ENCODE measurements around the gene SCEL.

- TF ChIP-seq POLR2A (IDR thresholded peaks at IDR 0.05) (no peak), CTCF (IDR thresholded peaks at IDR 0.05) (no peak)
Observed at GRCh38 chr13:77513719-77514335, 21.7 kb upstream of the SCEL start.
